ENCODE measurements around the gene CCR2. TPM values are rescaled to one million over a fixed set of nuclear protein-coding genes. Genes with fewer than 3 reads are reported as not detected.
"Not testable (repeated sequence)": the region's sequence is repeated elsewhere in the genome, so short reads cannot be mapped to it uniquely, and the experiment has no call there.

CCR2 gene
- total RNA-seq, 4 donors from 2014 or later: 0.46 to 6.0 (median 2.3) TPM

DNA sequence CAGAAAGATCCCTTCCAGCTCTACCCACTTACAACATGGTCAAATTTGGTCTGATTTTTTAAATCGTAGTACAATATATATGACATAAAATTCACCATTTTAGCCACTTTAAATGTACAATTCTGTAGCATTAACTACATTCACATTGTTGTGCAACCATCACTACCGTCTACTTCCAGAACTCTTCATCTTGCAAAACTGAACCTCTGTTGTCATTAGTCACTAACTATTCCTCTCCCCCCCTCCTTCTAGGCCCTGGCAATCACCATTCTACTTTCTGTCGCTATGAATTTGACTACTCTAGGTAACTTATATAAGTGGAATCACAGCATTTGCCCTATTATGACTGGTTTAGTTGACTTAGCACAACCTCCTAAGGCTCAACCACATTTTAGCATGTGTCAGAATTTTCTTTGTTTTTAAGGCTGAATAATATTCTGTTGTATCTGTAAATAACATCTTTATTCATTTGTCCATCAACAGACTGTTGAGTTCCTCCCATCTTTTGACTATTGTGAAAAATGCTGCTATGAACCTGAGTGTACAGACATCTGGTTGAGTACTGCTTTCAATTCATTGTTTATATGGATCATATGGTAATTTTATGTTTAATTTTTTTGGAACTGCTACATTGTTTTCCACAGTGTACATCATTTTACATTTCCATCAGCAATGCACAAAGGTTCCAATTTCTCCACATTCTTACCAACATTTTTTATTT is 35.5 kb upstream of the CCR2 start:
- no peaks in the 10 kb centered on the region for H3K9me3 ChIP-seq
- H3K27ac ChIP-seq (replicated peaks in 1 of 4): no peak overlapping the region
- intact Hi-C loops (cut with DNase I): no loop called here
- no peak overlapping the region for H3K4me3 ChIP-seq
- WGBS: 79% methylated on average over 3 of the region's 3 CpGs
- no peaks in the 10 kb centered on the region for H3K4me1 ChIP-seq
- no peak for DNase-seq (ENCODE audit: extremely low spot score)
- TF ChIP-seq EP300 (IDR thresholded peaks at IDR 0.05) (no peak), POLR2AphosphoS5 (IDR thresholded peaks at IDR 0.05) (no peak), POLR2A (IDR thresholded peaks at IDR 0.05; ENCODE audit: low read depth) (no peak)
- TF ChIP-seq, protein P1, sequence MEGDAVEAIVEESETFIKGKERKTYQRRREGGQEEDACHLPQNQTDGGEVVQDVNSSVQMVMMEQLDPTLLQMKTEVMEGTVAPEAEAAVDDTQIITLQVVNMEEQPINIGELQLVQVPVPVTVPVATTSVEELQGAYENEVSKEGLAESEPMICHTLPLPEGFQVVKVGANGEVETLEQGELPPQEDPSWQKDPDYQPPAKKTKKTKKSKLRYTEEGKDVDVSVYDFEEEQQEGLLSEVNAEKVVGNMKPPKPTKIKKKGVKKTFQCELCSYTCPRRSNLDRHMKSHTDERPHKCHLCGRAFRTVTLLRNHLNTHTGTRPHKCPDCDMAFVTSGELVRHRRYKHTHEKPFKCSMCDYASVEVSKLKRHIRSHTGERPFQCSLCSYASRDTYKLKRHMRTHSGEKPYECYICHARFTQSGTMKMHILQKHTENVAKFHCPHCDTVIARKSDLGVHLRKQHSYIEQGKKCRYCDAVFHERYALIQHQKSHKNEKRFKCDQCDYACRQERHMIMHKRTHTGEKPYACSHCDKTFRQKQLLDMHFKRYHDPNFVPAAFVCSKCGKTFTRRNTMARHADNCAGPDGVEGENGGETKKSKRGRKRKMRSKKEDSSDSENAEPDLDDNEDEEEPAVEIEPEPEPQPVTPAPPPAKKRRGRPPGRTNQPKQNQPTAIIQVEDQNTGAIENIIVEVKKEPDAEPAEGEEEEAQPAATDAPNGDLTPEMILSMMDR (IDR thresholded peaks at IDR 0.05): no peak
- peaks cover 0 to 5% (median 0%) of the 10 kb centered on the region in 4 donors for H3K27me3 ChIP-seq
- H3K36me3 ChIP-seq: no peaks in the 10 kb centered on the region

DNA sequence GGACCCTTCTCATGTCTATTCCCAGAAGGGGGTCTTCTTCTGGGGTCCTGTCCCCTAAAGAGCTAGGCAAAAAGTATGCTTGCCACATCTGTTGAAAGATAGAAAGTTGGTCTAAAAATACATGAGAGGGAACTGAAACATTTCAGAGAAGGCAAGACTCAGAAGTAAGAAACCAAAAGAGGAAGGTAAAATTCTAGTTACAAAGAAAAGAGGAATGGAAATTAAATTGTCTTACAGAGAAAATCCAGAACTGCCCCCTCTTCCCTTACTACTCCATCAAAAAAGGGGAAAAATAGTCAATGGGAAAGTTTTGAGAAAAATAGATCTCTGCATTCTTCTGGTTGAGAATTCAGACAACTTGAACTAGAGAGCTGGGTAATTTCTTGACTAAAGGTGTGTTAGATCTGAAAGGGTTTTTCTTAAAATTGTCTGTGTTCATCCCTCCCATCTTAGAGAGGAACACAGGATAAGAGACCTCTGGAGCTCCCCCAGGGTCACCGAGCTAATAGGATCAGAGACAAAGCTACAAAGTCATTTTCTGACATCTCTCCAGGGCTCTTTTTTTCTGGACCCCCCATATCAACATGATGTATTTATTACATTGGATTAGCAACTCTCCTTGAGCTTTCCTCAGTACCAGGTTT is 32.3 kb upstream of the CCR2 start:
- Histone ChIP-seq H3K27me3 (peaks cover 0 to 5% (median 0%) of the 10 kb centered on the region in 4 donors), H3K4me3 (no peak overlapping the region), H3K9me3 (no peaks in the 10 kb centered on the region), H3K27ac (replicated peaks in 1 of 4) (no peak overlapping the region), H3K4me1 (no peaks in the 10 kb centered on the region), H3K36me3 (no peaks in the 10 kb centered on the region)
- WGBS: 57% methylated on average over 1 of the region's 1 CpG
- intact Hi-C loops (cut with DNase I): no loop called here
- DNase-seq (ENCODE audit: extremely low spot score): no peak
- TF ChIP-seq EP300 (IDR thresholded peaks at IDR 0.05): no peak
- TF ChIP-seq POLR2AphosphoS5 (IDR thresholded peaks at IDR 0.05): no peak
- TF ChIP-seq POLR2A (IDR thresholded peaks at IDR 0.05; ENCODE audit: low read depth): no peak
- TF ChIP-seq, protein P1 (IDR thresholded peaks at IDR 0.05): no peak

DNA sequence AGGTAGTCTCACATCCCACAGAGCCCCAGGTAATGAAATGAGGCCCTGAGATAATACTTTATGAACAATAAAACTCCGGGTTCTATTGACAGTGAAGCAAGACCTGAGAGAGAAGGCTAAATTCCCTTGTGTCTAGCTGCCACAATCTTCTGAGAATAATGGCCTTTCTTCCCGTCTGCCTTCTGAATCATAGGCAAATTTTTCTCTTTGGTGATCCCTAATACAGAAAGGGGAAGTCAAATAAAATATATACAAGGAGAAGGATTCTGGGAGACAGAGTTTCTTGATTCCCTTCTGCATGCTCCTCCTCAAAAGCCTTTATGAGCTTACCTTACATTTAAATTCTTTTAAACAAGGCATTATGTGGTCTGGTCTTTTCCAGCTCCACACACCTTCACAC is 29.9 kb upstream of the CCR2 start:
- Histone ChIP-seq H3K27ac (replicated peaks in 1 of 4) (no peak overlapping the region), H3K9me3 (no peaks in the 10 kb centered on the region), H3K4me1 (no peaks in the 10 kb centered on the region), H3K36me3 (no peaks in the 10 kb centered on the region), H3K4me3 (no peak overlapping the region), H3K27me3 (peaks cover 0 to 5% (median 0%) of the 10 kb centered on the region in 4 donors)
- DNase-seq (ENCODE audit: extremely low spot score): no peak
- TF ChIP-seq EP300 (IDR thresholded peaks at IDR 0.05): no peak
- TF ChIP-seq, protein P1 (IDR thresholded peaks at IDR 0.05): no peak
- no peak for TF ChIP-seq POLR2A (IDR thresholded peaks at IDR 0.05; ENCODE audit: low read depth)
- no peak for TF ChIP-seq POLR2AphosphoS5 (IDR thresholded peaks at IDR 0.05)
- intact Hi-C loops (cut with DNase I): no loop called here
- WGBS: 63% methylated on average over 2 of the region's 2 CpGs

DNA sequence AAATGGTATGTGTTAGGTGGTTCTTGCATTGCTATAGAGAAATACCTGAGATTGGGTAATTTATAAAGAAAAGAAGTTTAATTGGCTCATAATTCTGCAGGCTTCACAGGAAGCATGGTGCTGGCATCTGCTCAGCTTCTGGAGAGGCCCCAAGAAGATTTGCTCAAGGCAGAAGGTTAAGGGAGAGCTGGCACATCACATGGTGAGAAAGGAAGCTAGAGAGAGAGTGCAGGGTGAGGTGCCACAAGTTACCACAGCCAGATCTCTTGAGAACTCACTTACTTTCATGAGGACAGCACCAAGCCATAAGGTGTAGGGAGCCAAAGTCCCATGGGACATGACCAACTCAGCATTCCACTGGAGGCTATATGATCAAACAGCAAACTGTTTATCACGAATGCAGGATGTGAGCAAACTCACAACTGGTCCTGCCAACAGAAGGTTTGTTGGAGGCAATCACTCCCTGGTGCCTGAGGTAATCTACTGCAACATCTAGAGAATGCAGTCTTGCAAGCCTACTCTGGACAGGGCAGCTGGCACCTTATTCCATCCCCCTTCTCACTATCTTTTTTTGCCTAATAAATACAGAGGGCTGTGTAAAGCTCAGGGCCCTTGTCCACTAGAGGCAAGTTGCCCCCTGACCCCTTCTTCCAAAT is 28.1 kb upstream of the CCR2 start:
- Histone ChIP-seq H3K4me3 (no peak overlapping the region), H3K27me3 (peaks cover 0 to 5% (median 0%) of the 10 kb centered on the region in 4 donors), H3K9me3 (no peaks in the 10 kb centered on the region), H3K36me3 (no peaks in the 10 kb centered on the region), H3K27ac (replicated peaks in 1 of 4) (no peak overlapping the region), H3K4me1 (no peaks in the 10 kb centered on the region)
- no peak for TF ChIP-seq POLR2A (IDR thresholded peaks at IDR 0.05; ENCODE audit: low read depth)
- TF ChIP-seq EP300 (IDR thresholded peaks at IDR 0.05): no peak
- TF ChIP-seq, protein P1 (IDR thresholded peaks at IDR 0.05): no peak
- TF ChIP-seq POLR2AphosphoS5 (IDR thresholded peaks at IDR 0.05): no peak
- DNase-seq (ENCODE audit: extremely low spot score): no peak
- 73% methylated on average over 1 of the region's 1 CpG for WGBS
- intact Hi-C loops (cut with DNase I): no loop called here

DNA sequence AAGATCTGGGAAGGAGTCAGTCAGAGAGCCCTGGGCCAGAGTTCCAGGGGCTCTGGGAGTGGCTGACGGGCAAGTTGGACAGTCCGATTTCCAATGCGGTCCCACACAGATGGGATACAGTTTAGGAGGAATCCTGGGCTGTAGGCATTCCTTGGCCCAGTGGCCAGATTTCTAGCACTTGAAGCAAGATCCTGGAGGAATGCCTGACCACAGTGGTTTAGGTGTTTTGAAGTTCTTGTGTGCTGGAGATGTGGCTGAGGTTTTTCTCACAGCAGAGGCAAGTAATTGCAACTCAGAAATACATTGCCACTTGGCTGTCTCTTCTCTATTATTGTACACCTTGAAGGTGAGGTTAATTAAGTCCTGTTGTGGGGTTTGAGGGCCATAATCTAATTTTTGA is 23.2 kb upstream of the CCR2 start:
- H3K4me3 ChIP-seq; H3K9me3 ChIP-seq; H3K27ac ChIP-seq (replicated peaks in 1 of 4); H3K36me3 ChIP-seq; intact Hi-C loops (cut with DNase I); H3K27me3 ChIP-seq; H3K4me1 ChIP-seq; DNase-seq (ENCODE audit: extremely low spot score): not testable (repeated sequence)
- WGBS: 95% methylated on average over 3 of the region's 3 CpGs
